ENCODE data around the gene PRDM2.

PRDM2 gene

GRCh38 chr1:13766592-13767564 is 66.9 kb downstream of the PRDM2 start:
- DNase-seq, result peak; percentile 87

GRCh38 chr1:13769212-13769611 is 69.2 kb downstream of the PRDM2 start:
- DNase-seq, result no peak

GRCh38 chr1:13769830-13770229 is 69.8 kb downstream of the PRDM2 start:
- DNase-seq, result no peak

GRCh38 chr1:13770743-13771142 is 70.8 kb downstream of the PRDM2 start:
- no peak for DNase-seq

- no peak for DNase-seq
Measured at GRCh38 chr1:13771745-13772144, 71.8 kb downstream of the PRDM2 start.

GRCh38 chr1:13772271-13772670 is 72.3 kb downstream of the PRDM2 start:
- no peak for DNase-seq

- DNase-seq, result no peak
Measured at GRCh38 chr1:13774121-13774520, 74.1 kb downstream of the PRDM2 start.

- DNase-seq, result peak; percentile 35
Measured at GRCh38 chr1:13775459-13775858, 75.5 kb downstream of the PRDM2 start.

- DNase-seq, result peak; percentile 50
Measured at GRCh38 chr1:13775916-13776315, 75.9 kb downstream of the PRDM2 start.

GRCh38 chr1:13778431-13778830 is 78.4 kb downstream of the PRDM2 start:
- no peak for DNase-seq

- peak; percentile 80 for DNase-seq
Measured at GRCh38 chr1:13779930-13780329, 79.9 kb downstream of the PRDM2 start.

GRCh38 chr1:13780780-13781179 is 80.8 kb downstream of the PRDM2 start:
- DNase-seq, result no peak

GRCh38 chr1:13781228-13781627 is 81.2 kb downstream of the PRDM2 start:
- no peak for DNase-seq

GRCh38 chr1:13781907-13782633 is 82.1 kb downstream of the PRDM2 start:
- DNase-seq, result peak; percentile 78

GRCh38 chr1:13782634-13783360 is 82.8 kb downstream of the PRDM2 start:
- no peak for DNase-seq

- DNase-seq, result peak; percentile 43
Measured at GRCh38 chr1:13783551-13783950, 83.6 kb downstream of the PRDM2 start.

- peak; percentile 47 for DNase-seq
Measured at GRCh38 chr1:13784971-13785370, 85.0 kb downstream of the PRDM2 start.

GRCh38 chr1:13786541-13786940 is 86.6 kb downstream of the PRDM2 start:
- no peak for DNase-seq

GRCh38 chr1:13788795-13789194 is 88.8 kb downstream of the PRDM2 start:
- no peak for DNase-seq

GRCh38 chr1:13790290-13791030 is 90.5 kb downstream of the PRDM2 start:
- DNase-seq, result no peak

GRCh38 chr1:13792419-13792818 is 92.4 kb downstream of the PRDM2 start:
- DNase-seq, result peak; percentile 87

GRCh38 chr1:13793088-13793730 is 93.2 kb downstream of the PRDM2 start:
- no peak for DNase-seq
